NT2/D1 (cell line): ENCODE data around the gene IL3.

Source experiments
- SUZ12 ChIP-seq: IDR thresholded peaks from 2 replicates; pipeline ENCODE4 v1.6.1; 2011; ENCODE audit not compliant: insufficient read length, insufficient read depth; ENCODE audit errors: extremely low read depth
- YY1 ChIP-seq: IDR thresholded peaks from 2 replicates; pipeline ENCODE4 v1.6.1; 2011; ENCODE audit not compliant: insufficient read length, insufficient read depth
- ZNF274 ChIP-seq: IDR thresholded peaks from 2 replicates; pipeline ENCODE4 v1.6.1; 2011; ENCODE audit warnings: mild to moderate bottlenecking, low read depth, low read length

- TF ChIP-seq YY1: no peak
- TF ChIP-seq ZNF274: no peak
- TF ChIP-seq SUZ12: no peak
Observed at GRCh38 chr5:132072528-132072927, 12.1 kb downstream of the IL3 start.
